Activated CD8-positive, alpha-beta memory T cell treated with anti-CD3 and anti-CD28 coated beads for 4 hours (primary cell): ENCODE data around the gene DPCD.
"Not testable (repeated sequence)": the region's sequence is repeated elsewhere in the genome, so short reads cannot be mapped to it uniquely, and the experiment has no call there.

ENCODE experiments used
- DNase-seq, 2 donors: peaks; one replicate each; pipeline ENCODE4 v3.0.0-alpha.2; 2020; ENCODE audit warnings: low read depth in 2 of 2

DPCD gene

GRCh38 chr10:101585841-101586240 is 2.3 kb upstream of the DPCD start:
- no peak for DNase-seq

- no peak for DNase-seq
Observed at GRCh38 chr10:101588879-101589278, 758 bp downstream of the DPCD start.

- not testable (repeated sequence) for DNase-seq
Observed at GRCh38 chr10:101593331-101593730, 5.2 kb downstream of the DPCD start.

- DNase-seq: no peak
Observed at GRCh38 chr10:101595591-101596433, 7.7 kb downstream of the DPCD start.

GRCh38 chr10:101597091-101597900 is 9.2 kb downstream of the DPCD start:
- no peak for DNase-seq

GRCh38 chr10:101601541-101601940 is 13.4 kb downstream of the DPCD start:
- DNase-seq: no peak

GRCh38 chr10:101602761-101603398 is 14.8 kb downstream of the DPCD start:
- no peak for DNase-seq

GRCh38 chr10:101607124-101607523 is 19.0 kb downstream of the DPCD start:
- no peak for DNase-seq

GRCh38 chr10:101609481-101609880 is 21.4 kb downstream of the DPCD start:
- no peak for DNase-seq

GRCh38 chr10:101611096-101611905 is 23.2 kb downstream of the DPCD start:
- no peak for DNase-seq

- DNase-seq: no peak
Observed at GRCh38 chr10:101612086-101612485, 24.0 kb downstream of the DPCD start.

- DNase-seq: no peak
Observed at GRCh38 chr10:101612872-101613271, 24.8 kb downstream of the DPCD start.

GRCh38 chr10:101613646-101614045 is 25.5 kb downstream of the DPCD start:
- no peak for DNase-seq

GRCh38 chr10:101614663-101615524 is 26.8 kb downstream of the DPCD start:
- no peak for DNase-seq

- DNase-seq: no peak
Observed at GRCh38 chr10:101615525-101616116, 27.5 kb downstream of the DPCD start.

GRCh38 chr10:101616415-101617101 is 28.4 kb downstream of the DPCD start:
- no peak for DNase-seq

GRCh38 chr10:101617102-101617823 is 29.1 kb downstream of the DPCD start:
- DNase-seq: no peak

- DNase-seq: no peak
Observed at GRCh38 chr10:101617824-101618568, 29.9 kb downstream of the DPCD start.
